B cell (primary cell): Measurements from ENCODE around the gene CAMK2D. TPM values are rescaled to one million over a fixed set of nuclear protein-coding genes. Genes with fewer than 3 reads are reported as not detected.

ENCODE experiments used
- ATAC-seq: fragments of 200-7000 bp; cut with Tn5 transposase; one replicate; pipeline ENCODE4 v1.10.0; 2021; ENCODE audit warnings: low read depth, mild to moderate bottlenecking, moderate number of reproducible peaks, moderate library complexity
- CTCF ChIA-PET: fragments of 350-600 bp; sonication (Branson Sonifier 250); formaldehyde crosslinking; loops from one replicate; lab custom pipeline; 2021; ENCODE audit warnings: antibody characterized with exemption, inconsistent platforms; lab: Charles Lee
- POLR2A ChIA-PET: fragments of 350-600 bp; sonication (Branson Sonifier 250); formaldehyde crosslinking; loops from one replicate; lab custom pipeline; 2021; ENCODE audit warnings: antibody characterized with exemption; lab: Charles Lee
- DNase-seq: peaks from one replicate; pipeline ENCODE4 v3.0.0; 2013
- H2AFZ ChIP-seq: 2 replicates; pipeline ENCODE4 v1.6.1; 2012; ENCODE audit warnings: mild to moderate bottlenecking, low read depth, low read length; ENCODE audit not compliant: insufficient read depth, poor library complexity, severe bottlenecking
- H3K27ac ChIP-seq, 2 donors: 1 replicate in 1 of 2; 2 replicates in 1 of 2; pipeline ENCODE4 v1.5.1; 2012 to 2013; ENCODE audit warnings: low read length in 2 of 2, mild to moderate bottlenecking in 2 of 2, moderate library complexity in 1 of 2
- H3K27me3 ChIP-seq, 4 experiments: fragments of 200-600 bp in 1 of 4; sonication (generic) in 1 of 4; replicated peaks in 1 of 4; 1 replicate in 2 of 4; 2 replicates in 2 of 4; pipeline versions ENCODE4 v1.6.1 to v1.7.0; 2013 to 2016; ENCODE audit warnings: low read length in 3 of 4, mild to moderate bottlenecking in 2 of 4, mixed read lengths in 1 of 4, moderate library complexity in 1 of 4; ENCODE audit not compliant: insufficient read depth in 4 of 4, control insufficient read depth in 3 of 4; ENCODE audit errors: control extremely low read depth in 1 of 4
- H3K36me3 ChIP-seq, 2 experiments: replicated peaks in 1 of 2; 1 replicate in 1 of 2; 2 replicates in 1 of 2; pipeline versions ENCODE4 v1.6.1 to v1.7.1; 2013; ENCODE audit warnings: low read length in 1 of 2; ENCODE audit not compliant: insufficient read depth in 2 of 2, control insufficient read depth in 1 of 2; ENCODE audit errors: control extremely low read depth in 1 of 2, extremely low read depth in 1 of 2
- H3K4me1 ChIP-seq, 2 donors: fragments of 200-600 bp in 1 of 2; sonication (generic) in 1 of 2; 1 replicate in 1 of 2; 2 replicates in 1 of 2; pipeline versions ENCODE4 v1.5.1 to v1.6.1; 2013 to 2017; ENCODE audit warnings: low read length in 2 of 2; ENCODE audit not compliant: control insufficient read depth in 2 of 2, insufficient read depth in 2 of 2
- H3K4me2 ChIP-seq: replicated peaks from 2 replicates; pipeline ENCODE3; 2012; ENCODE audit warnings: mild to moderate bottlenecking, low read depth, low read length; ENCODE audit not compliant: poor library complexity, severe bottlenecking
- H3K4me3 ChIP-seq, 5 experiments: fragments of 200-600 bp in 1 of 5; sonication (generic) in 1 of 5; 1 replicate in 3 of 5; 2 replicates in 2 of 5; pipeline versions ENCODE4 v1.5.1 to v1.7.0; 2011 to 2016; ENCODE audit warnings: low read length in 4 of 5, mild to moderate bottlenecking in 4 of 5, low read depth in 2 of 5, control low read depth in 1 of 5, moderate library complexity in 1 of 5; ENCODE audit not compliant: insufficient read depth in 1 of 5; ENCODE audit errors: control extremely low read depth in 1 of 5, extremely low read depth in 1 of 5
- H3K79me2 ChIP-seq: fragments of 200-600 bp; sonication (generic); one replicate; pipeline ENCODE4 v1.6.0; 2016; ENCODE audit warnings: low read length; ENCODE audit not compliant: control insufficient read depth, insufficient read depth
- H3K9ac ChIP-seq: fragments of 200-600 bp; sonication (generic); 2 replicates; pipeline ENCODE4 v1.6.1; 2017; ENCODE audit warnings: mild to moderate bottlenecking, low read length, moderate library complexity
- H3K9me3 ChIP-seq, 3 donors: one replicate each; pipeline versions ENCODE4 v1.6.1 to v1.7.1; 2013; ENCODE audit warnings: low read length in 2 of 3; ENCODE audit not compliant: control insufficient read depth in 2 of 3, insufficient read depth in 1 of 3; ENCODE audit errors: control extremely low read depth in 1 of 3
- H4K20me1 ChIP-seq: 2 replicates; pipeline ENCODE4 v1.6.0; 2012; ENCODE audit warnings: mild to moderate bottlenecking, low read length; ENCODE audit not compliant: insufficient read depth, control insufficient read depth, poor library complexity, severe bottlenecking
- H3K27ac Mint-ChIP-seq: one replicate; pipeline ENCODE4 v1.8.0; 2021; ENCODE audit warnings: mixed read lengths
- H3K27me3 Mint-ChIP-seq: one replicate; pipeline ENCODE4 v1.8.0; 2021; ENCODE audit warnings: mixed read lengths
- H3K4me1 Mint-ChIP-seq: one replicate; pipeline ENCODE4 v1.8.0; 2021; ENCODE audit warnings: mixed read lengths
- H3K4me3 Mint-ChIP-seq: one replicate; pipeline ENCODE4 v1.8.0; 2021; ENCODE audit warnings: mixed read lengths
- H3K9me3 Mint-ChIP-seq: one replicate; pipeline ENCODE4 v1.8.0; 2022; ENCODE audit warnings: mixed read lengths; ENCODE audit not compliant: insufficient read depth
- CTCF ChIP-seq: fragments of 200-600 bp; IDR thresholded peaks from one replicate; pipeline ENCODE4 v1.8.0; 2022; ENCODE audit warnings: antibody characterized with exemption, mild to moderate bottlenecking
- EZH2 ChIP-seq: IDR thresholded peaks from 2 replicates; pipeline ENCODE4 v1.6.1; 2012; ENCODE audit warnings: borderline replicate concordance, low read depth, mild to moderate bottlenecking, moderate library complexity, low read length; ENCODE audit not compliant: insufficient read depth, poor library complexity, severe bottlenecking
- WGBS: methylation state at CpG from one replicate; pipeline ENCODE4 v1.1.5; 2013; ENCODE audit warnings: missing lambda C conversion rate; ENCODE audit not compliant: insufficient coverage; 5-methylcytosine and 5-hydroxymethylcytosine counted together
- intact Hi-C: fragments of 100-400 bp; cut with micrococcal nuclease; formaldehyde crosslinking; loops from one replicate; pipeline ENCODE4 v1.10.0; 2022
- polyA plus RNA-seq: library from polyadenylated mRNA; depleted of rRNA; stranded (reverse); fragments of >200 nt; gene quantifications from 2 replicates; pipeline ENCODE4 v1.2.3, GENCODE V29; 2012
- total RNA-seq, 2 donors: library from RNA; stranded (reverse); fragments of 120-200 nt in 1 of 2; gene quantifications; 1 replicate in 1 of 2; 2 replicates in 1 of 2; pipeline versions ENCODE4 v1.2.3 to v1.2.4, GENCODE V29; 2013 to 2022

The CAMK2D gene
- total and polyA plus RNA-seq, 2 donors (not counting 1 experiment from before 2014, with no cell fraction given) = 26.3 to 57.0 TPM

- Mint-ChIP-seq H3K9me3 (no peaks in the 10 kb centered on the region), H3K27me3 (no peaks in the 10 kb centered on the region), H3K4me1 (peaks cover 57% of the 10 kb centered on the region), H3K4me3 (no peak overlapping the region), H3K27ac (peak overlapping the region; percentile 10)
- intact Hi-C loops = no loop called here
- Histone ChIP-seq H3K27me3 (no peaks in the 10 kb centered on the region), H2AFZ (no peak overlapping the region), H3K4me3 (no peak overlapping the region), H3K27ac (no peak overlapping the region), H3K9me3 (no peaks in the 10 kb centered on the region), H3K79me2 (peaks cover 59% of the 10 kb centered on the region), H4K20me1 (no peaks in the 10 kb centered on the region), H3K4me2 (no peak overlapping the region), H3K9ac (no peak overlapping the region), H3K36me3 (no peaks in the 10 kb centered on the region), H3K4me1 (peaks cover 45 to 47% of the 10 kb centered on the region in 2 donors)
- DNase-seq = peak; percentile 46
- peak; percentile 61 for ATAC-seq
- no peak for TF ChIP-seq EZH2
- TF ChIP-seq CTCF = no peak
- WGBS = 97% methylated on average over 4 of the region's 4 CpGs
- ChIA-PET CTCF (interaction anchor here (0.7 to 1.4 kb wide), 2 partner anchors 8 to 1100 kb away, joined by 3 to 5 read pairs; no protein-coding TSS in a partner anchor), POLR2A (interaction anchor here (0.7 kb wide), 1 partner anchor 24 kb away, joined by 3 read pairs; no protein-coding TSS in a partner anchor)
These were observed 172.5 kb downstream of the CAMK2D start for GRCh38 chr4:113588895-113589668.

GRCh38 chr4:113587640-113588275, 173.8 kb downstream of the CAMK2D start:
- H3K36me3 ChIP-seq = peaks cover 0 to 1% of the 10 kb centered on the region in 2 experiments
- intact Hi-C loops = no loop called here
- WGBS = no CpG with 5 or more reads among the region's 4 CpGs
- no peak overlapping the region for H3K4me3 ChIP-seq
- no peaks in the 10 kb centered on the region for H3K9me3 ChIP-seq
- CTCF ChIA-PET = no interaction called here
- no peaks in the 10 kb centered on the region for H4K20me1 ChIP-seq
- H2AFZ ChIP-seq = no peak overlapping the region
- no peak overlapping the region for H3K9ac ChIP-seq
- no peaks in the 10 kb centered on the region for H3K27me3 ChIP-seq
- Mint-ChIP-seq H3K27me3 (no peaks in the 10 kb centered on the region), H3K4me3 (no peak overlapping the region), H3K27ac (no peak overlapping the region), H3K9me3 (no peaks in the 10 kb centered on the region), H3K4me1 (peaks cover 56% of the 10 kb centered on the region)
- H3K4me1 ChIP-seq = peaks cover 34 to 38% of the 10 kb centered on the region in 2 donors
- ATAC-seq (no peak), DNase-seq (no peak)
- TF ChIP-seq EZH2 (no peak), CTCF (no peak)
- no peak overlapping the region for H3K27ac ChIP-seq
- POLR2A ChIA-PET = no interaction called here
- no peak overlapping the region for H3K4me2 ChIP-seq
- peaks cover 66% of the 10 kb centered on the region for H3K79me2 ChIP-seq
